ENCODE results near the gene ATP8B1.

ATP8B1 gene

DNA sequence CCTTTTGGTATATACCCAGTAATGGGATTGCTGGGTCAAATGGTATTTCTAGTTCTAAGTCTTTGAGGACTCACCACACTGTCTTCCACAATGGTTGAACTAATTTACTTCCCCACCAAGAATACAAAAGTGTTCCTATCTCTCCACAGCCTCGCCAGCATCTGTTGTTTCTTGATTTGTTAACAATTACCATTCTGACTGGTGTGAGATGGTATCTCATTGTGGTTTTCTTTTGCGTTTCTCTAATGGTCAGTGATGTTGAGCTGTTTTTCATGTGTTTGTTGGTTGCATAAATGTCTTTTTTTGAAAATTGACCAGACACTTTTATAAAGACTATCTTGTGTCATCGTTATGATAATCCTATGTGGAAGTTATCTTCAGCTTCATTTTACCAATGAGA is 16.0 kb upstream of the ATP8B1 start:
- DNase-seq (ENCODE audit: low read depth in 2 of 2), result no peak

DNA sequence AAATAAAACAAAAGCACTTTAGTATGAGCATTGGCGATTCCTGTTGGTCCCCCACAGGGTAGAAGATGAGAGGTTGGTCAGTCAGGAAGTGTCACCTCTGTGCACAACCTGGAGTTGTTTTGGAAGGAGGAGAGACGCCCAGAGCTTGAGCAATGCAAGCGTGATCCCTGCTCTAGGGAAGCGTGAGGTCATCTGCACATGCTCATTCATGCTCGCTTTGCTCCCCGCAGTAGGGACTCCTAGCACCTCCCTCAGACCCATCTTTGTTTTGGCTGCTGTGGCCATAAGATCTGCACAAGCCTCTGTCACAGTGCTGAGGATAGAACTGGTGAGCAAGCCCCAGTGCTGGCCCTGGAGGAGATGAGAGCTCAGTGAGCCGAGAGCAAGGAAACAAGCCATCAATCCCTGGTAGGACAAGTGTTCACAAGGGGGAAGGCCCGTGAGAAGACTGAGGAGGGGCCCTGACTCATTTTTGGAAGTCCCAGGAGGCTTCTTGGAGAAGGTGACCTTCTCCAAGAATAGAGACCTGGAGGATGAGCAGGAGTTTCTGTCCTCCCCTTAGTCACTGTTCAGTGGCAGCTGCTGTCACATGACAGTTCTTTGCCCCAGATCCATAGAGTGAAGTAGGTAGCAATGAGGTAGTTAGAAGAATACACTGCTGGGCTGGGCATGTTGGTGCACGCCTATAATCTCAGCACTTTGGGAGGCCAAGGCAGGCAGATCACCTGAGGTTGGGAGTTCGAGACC is 13.3 kb upstream of the ATP8B1 start:
- DNase-seq (ENCODE audit: low read depth in 2 of 2), result no peak

DNA sequence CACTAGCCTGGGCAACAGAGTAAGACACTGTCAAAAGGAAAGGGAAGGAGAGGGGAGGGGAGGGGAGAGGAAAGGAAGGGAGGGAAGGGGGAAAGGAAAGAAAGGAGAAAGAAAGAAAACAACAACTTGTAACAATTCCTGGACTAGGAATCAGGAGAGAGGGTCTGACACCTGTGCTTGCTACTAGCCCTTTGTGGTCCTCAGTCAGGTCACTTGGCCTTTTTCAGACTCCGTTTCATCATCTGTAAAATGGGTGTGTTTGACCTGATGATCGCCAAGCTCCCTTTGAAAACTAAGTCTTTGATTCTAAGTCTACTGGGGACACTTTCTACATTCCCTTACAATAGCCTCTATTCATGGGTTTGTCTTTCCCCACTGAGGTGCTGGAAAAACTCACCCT is 11.4 kb upstream of the ATP8B1 start:
- no peak for DNase-seq (ENCODE audit: low read depth in 2 of 2)

DNA sequence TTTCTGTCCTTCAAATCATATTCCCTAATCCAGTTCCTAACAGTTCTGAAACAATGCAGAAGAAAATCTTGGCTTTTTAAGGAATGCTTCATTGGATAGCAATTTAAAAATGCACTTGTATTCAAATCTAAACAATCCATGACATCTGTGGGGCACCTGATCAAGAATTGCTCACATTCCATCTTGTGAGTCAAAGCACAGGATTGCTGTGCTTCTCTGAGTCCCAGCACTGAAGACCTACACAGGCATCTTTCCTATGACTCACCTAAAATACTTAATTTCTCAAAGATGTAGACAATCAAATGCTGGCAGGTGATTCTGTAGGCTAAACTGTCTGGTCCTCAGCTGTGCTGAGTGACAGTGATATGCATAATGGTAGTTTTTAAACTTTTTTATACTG is 10.1 kb upstream of the ATP8B1 start:
- no peak for DNase-seq (ENCODE audit: low read depth in 2 of 2)

DNA sequence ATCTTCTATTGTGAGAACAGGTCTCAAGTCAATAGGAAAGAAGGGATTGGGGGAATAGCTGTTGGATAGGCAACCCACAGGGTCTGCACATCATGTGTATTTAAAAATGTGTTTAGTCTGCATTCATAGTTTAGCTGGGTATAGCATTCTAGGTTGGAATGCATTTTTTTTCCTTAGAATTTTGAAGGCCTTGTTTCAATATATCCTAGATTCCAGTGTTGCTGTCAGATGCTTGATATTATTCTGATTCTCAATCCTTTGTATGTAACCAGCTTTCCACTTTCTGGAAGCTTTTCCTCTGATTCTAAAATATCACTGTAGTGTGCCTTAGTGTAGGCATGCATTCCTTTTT is 9.0 kb upstream of the ATP8B1 start:
- DNase-seq (ENCODE audit: low read depth in 2 of 2), result no peak

DNA sequence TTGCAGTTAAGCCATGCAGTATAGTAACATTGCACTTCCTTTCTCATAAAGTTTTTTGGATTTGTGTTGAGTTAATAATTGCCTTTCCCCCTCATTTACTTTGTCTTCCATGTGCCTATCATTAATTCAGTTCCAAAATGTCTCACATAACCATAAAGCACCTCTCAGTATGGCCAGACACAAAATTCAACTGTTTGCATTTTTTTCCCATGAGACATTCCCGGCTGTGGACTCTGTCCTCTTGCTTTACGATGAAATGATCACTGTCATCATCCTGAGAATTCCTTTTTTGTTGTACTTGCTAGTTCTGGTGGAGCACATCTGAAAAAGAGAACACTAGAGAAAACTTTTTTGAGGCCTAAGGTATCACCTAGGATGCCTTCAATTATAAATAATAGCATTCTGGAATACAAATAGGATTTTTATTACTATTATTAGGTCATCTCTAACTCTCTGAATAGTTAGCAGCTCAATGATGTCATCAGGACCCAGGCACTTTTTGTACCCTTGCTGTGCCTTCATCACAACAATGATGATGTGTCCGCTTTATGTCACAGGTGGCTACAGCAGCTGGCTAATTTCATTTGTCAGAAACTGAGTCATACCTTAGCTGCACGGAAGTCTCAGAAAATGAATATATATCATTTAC is 8.5 kb upstream of the ATP8B1 start:
- no peak for DNase-seq (ENCODE audit: low read depth in 2 of 2)

DNA sequence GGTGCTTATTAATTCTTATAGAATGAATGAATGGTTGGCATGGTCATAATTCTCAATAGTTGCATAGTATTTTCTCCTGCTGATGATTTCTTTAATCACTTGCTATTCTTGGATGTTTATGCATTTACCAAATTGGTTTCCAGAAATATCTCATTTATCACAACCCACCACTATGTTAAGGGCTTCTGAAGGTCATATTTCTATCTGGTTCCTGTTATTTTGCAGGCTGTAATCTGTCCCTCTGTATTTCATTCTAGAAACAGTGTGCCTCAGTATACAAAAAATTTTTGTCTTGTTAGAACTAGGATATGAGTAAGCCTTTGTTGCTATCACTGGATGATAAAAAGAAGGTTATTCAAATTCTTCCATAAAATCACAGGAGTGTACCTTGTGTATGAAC is 6.1 kb upstream of the ATP8B1 start:
- DNase-seq (ENCODE audit: low read depth in 2 of 2), result no peak

DNA sequence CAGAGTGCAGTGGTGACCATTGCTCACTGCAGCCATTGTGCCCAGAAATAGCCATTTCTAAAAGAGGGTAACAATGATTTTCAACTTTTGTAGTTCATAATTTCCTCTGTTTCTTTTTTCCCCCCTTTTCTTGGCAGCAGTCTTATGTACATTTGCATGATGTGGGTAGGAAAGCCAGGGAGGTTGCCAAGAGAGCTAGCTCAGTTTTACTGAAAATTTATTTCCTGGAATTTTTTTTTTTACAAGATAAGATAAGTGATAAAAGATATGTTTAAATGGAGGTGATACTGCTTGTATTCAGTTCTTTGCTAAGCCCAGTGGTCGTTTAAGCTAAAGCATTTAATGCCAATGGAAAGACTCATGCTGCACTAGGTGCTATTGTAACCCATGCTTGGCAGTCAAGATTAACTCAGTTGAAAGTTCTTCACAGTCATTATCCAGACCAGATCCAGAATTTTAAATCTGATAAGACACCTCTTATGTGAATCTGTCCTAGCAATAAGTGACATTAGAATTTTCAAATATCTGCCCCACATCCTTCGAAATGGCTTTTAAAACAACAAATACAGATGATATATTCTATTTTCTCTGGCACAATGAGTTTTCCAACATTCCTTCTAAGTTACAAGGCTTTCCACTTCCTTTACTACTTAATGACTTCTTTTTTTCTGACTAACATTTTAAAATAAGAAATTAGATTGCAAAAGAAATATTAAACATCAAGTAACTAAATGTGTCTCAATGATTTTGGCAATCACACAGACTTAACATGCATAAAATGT is 4.4 kb upstream of the ATP8B1 start:
- no peak for DNase-seq (ENCODE audit: low read depth in 2 of 2)

DNA sequence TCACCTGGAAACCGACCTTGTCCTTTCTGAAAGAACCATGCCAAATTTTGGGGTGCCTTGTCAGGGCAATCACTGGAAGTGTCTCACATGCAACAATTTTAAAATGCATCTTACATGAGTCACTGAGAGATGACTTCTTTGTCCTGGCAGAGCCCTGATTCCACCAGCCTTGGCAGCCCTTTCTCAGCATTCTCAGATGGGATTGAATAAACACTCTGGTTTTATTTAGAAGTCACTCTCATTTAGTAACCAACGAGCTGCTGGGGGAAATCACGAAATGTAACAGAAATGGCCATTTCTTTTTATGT is 3.8 kb upstream of the ATP8B1 start:
- DNase-seq (ENCODE audit: low read depth in 2 of 2), result no peak

DNA sequence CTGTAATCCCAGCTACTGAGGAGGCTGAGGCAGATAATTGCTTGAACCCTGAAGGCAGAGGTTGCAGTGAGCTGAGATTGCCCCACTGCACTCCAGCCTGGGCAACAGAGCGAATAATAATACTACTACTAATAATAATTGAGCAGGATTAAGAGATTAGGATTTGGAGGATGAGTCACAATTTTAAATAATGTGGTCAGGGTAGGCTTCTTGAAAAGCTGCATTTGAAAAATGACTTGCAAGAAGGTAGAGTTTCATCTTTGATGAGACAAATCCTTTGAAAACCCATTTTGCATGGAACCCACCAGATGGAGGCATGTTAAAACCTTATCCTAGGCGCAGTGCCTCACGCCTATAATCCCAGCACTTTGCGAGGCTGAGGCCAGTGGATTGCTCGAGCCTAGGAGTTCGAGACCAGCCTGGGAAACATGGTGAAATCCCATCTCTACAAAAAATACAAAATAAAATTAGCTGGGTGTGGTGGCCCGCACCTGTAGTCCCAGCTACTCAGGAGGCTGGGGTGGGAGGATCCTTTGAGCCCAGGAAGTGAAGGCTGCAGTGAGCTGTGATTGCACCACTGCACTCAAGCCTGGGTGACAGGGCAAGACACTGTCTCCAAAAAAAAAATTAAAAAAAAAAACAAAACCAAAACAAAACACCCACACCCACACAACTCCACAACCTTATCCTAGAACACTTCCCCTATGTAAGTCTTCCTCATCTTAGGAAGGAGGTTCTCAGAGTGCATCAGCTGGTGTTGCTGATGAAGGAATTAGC is 3.3 kb upstream of the ATP8B1 start:
- DNase-seq (ENCODE audit: low read depth in 2 of 2), result no peak

DNA sequence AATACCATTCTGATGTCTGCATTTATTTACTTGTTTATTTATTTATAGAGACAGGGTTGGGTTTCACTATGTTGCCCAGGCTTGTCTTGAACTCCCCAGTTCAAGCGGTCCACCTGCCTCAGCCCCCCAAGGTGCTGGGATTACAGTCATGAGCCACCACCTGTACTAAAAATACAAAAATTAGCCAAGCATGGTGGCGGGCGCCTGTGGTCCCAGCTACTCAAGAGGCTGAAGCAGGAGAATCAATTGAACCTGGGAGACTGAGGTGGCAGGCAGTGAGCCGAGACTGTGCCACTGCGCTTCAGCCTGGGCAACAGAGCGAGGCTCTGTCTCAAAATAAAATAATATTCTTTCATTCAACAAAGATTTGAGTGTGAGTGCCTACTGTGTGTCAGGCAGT is 2.0 kb upstream of the ATP8B1 start:
- no peak for DNase-seq (ENCODE audit: low read depth in 2 of 2)

DNA sequence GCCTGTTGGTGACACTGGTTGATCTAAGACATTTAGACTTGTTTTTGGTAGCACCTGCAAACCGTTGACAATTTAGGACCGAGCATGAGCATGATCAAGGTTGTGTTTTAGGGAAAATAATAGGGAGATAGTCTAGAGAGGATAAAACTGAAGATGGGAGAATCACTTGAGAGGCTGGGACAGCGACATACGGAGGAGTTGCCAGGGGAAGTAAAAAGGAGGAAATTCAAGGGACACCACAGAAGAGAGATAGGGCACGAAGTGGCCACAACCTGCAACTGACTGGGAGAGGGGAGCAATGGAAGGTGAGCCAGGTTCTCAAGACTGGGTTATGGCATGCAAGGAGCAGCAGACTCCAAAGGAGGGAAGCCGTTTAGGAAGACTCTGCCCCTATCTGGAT is 1.4 kb upstream of the ATP8B1 start:
- no peak for DNase-seq (ENCODE audit: low read depth in 2 of 2)

DNA sequence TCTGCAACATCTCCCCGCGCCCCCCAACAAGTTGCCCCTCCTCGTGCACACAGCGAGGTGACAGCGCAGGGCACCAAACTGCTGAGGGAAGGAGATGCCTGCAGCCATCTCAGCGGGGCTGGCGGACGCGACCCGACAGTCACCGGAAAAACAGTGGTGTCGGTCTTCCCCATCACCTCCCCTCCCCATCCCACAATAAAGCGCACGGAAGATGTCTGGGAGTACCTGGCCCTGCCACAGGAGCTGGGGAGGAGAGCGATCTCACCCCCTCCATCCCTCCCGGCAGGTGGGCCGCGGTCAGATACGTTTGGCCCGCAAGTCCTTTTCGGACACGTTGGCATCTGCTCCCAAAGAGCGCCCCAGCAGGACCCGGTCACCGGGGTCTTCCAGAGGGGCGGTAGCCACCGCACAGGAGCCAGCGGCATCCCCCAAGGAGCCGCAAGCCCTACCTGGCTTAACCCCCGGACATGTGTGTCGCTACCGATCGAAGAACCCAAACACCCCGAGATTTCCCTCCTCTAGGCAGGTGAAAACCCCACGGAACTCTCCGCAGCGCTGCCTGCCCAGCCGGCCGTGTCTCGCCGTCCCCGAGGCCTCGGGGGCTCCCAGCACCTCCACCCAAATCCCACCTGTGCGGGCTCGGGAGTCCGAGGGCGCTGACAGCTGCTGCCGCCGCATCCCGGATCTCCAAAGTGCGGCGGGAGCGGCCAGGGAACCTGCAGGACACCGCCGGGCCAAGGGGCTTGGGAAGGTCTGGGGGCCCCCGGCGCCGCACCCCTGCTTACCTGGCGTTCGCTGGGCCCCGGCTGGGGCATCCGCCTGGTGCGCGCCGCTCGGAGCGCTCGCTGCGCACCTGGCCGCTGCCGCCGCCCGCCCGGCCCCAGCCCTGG is 657 bp downstream of the ATP8B1 start:
- no peak for DNase-seq (ENCODE audit: low read depth in 2 of 2)

DNA sequence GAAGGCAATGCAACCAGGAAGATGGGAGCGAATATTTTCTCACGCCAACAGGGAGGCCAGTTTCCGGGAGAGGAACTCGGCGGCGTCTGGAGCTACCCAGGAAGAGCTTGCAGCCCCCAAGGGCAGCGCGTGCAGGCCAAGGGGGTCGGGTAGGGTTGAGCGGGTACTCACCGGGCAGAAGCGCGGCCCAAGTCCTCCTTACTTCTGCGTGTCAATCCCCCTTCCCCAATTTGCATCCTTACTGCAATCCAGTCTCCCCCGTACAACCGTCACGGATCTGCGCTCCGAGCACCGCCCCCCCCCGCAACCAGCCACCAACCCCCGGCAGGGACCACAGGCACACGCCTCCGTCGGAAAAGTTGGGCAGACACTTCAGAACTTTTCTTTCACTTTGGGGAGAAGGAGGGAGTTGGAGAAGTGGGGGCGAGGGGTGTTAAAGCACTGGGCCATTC is 1.3 kb downstream of the ATP8B1 start:
- no peak for DNase-seq (ENCODE audit: low read depth in 2 of 2)

DNA sequence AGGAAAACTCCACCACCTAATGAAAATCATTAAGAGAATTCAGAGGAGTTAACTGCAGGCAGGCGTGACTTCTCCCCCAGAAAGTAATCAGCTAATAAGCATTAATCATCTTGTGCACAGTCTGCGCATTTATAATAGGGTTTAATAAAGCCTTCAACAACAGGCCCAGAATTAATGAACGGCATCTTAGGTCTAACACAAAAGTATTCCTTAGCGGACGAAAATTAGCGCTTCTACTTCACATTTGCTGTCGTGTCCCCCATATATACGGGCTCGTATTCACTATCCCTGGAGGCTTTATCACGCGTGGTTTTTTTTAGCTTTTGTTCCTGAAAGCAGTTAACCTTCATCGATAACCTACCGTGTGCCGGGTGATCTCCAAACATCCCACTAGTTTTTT is 1.8 kb downstream of the ATP8B1 start:
- no peak for DNase-seq (ENCODE audit: low read depth in 2 of 2)

DNA sequence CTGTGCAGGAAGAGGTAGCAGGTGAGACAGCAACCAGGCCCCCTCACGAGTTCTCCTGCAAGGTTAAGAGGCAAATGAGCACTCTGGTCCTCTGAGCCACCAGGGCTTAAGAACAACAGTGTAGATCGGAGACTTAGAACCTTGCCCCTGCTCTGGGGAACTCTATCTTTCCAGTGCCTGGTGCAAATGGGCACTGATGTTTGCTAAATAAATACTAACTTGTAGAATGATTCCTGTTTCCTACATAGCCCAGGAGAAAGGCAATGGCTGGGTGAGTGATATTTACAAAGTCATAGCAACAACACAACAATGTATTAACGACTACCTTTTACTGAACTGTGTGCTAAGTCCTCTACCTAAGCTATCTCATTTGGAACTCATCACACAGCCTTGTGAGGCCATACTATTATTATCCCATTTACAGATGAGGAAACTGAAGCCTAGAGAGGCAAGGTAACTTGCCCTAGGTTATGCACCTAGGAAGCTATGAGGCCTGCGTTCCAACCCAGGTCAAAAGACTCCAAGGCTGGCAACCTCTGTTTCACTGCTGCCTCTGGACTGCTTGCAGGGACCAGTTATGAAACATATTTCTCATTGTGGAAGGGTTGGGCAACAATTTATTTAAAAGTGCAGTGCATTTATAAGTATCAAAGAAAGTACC is 4.3 kb downstream of the ATP8B1 start:
- no peak for DNase-seq (ENCODE audit: low read depth in 2 of 2)

DNA sequence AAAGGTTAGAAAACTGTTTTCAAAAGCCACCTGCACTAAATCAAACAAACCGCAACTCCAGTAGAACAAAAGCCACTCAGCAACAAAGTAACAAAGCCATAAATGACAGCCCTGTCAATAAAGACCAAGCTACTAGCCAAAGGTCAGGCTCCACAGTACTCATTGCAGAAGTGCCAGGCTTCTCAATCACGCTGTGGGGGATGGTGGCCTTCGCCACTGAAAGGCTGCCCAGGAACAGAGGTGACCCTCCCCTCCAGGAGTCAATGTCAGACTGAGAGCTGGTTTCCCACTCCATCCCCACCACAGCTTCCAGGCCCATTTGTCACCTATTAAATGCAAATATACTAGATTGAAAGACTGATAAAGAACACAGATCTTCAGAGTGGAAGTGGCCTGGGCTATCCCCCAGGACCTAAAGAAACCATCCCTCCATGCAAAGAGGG is 5.9 kb downstream of the ATP8B1 start:
- no peak for DNase-seq (ENCODE audit: low read depth in 2 of 2)

DNA sequence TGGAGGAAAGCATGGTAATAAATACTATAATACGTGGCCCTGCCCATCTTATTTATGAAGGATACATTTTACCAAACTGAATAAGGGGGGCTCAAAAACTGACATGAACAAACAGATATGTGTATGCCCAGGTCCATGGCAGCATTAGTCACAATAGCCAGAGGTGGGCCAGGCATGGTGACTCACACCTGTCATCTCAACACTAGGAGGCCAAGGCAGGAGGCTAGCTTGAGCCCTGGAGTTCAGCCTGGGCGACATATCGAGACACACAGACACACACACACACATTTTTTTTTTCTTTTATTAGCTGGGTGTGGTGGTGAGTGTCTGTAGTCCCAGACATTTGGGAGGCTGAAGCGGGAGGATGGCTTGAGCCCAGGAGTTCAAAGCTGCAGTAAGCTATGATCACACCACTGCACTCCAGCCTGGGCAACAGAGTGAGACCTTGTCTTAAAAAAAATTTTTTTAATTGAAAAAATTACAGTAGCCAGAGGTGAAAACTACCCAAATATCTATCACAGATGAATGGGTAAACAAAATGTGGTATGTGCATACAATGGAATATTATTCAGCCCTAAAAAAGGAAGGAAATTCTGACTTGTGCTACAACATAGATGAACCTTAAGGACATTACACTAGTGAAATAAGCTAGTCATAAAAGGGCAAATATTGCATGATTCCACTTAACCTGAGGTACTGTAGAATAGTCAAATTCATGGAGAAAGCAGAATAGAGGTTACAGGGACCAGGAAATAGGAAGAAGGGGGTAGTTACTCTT is 8.0 kb downstream of the ATP8B1 start:
- no peak for DNase-seq (ENCODE audit: low read depth in 2 of 2)

DNA sequence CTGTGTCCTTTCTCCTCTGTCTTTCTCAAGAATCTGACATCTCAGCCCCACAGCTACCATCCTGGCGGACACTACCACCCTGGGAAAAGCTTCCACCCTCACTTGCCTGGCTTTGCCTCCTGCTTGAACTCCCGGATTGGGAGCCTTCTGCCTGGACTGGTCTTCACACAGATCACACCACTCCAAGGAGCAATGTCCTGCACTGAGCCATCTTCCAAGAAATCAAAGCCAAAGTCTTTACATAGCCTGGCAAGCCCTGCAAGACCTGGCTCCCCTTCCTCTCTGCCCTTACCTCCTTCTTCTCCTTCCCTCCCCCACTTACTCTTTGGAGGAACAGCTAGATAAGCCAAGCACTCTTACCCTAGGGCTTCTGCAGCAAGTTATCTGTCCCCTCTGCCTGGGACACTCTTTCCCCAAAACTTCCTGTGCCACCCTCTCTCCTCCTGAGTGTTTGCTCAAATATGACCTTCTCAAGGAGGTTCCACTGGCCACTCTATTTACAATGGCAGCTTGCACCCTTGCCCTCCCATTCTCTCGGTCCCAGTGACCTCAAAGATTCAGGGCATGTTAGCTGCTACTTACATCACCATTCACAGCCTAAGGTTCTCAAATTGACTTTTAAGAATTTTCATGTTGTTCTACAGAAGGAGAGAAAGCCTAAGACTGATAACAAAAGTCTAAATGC is 9.7 kb downstream of the ATP8B1 start:
- no peak for DNase-seq (ENCODE audit: low read depth in 2 of 2)

Data from stimulated activated CD8-positive, alpha-beta memory T cell treated with anti-CD3 and anti-CD28 coated beads, Interleukin-2, amount 100 ng/mL, for 48 hours (primary cell).